NCI-H2107 treated with DMSO at 0.1 percent for 48 hours (cell line): Measurements from ENCODE around the gene UNC79.

ENCODE experiments used
- DNase-seq: peaks from one replicate; lab custom pipeline; 2025; ENCODE audit not compliant: unreplicated experiment; lab: John Stamatoyannopoulos, UW

Gene UNC79

DNA sequence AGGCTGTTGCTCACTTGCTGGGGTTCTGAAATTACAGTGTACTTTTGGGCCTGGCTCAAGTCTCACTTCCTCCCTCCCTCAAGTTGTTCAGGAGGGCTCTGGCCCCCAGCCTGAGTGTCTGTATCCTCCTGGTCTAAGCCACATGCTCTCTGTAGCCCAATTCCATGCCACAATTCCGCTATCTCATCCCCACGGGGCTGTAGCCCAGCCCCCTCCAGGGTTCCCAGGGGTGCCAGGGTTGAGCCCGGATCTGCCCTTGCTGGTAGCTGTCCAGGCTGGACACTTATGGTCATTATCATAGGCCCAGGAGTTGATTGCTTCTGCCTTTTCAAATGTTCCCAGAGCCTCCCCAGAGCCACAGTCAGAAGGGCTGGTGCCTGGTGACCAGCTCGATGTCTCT, 292.3 kb downstream of the UNC79 start:
- no peak for DNase-seq

DNA sequence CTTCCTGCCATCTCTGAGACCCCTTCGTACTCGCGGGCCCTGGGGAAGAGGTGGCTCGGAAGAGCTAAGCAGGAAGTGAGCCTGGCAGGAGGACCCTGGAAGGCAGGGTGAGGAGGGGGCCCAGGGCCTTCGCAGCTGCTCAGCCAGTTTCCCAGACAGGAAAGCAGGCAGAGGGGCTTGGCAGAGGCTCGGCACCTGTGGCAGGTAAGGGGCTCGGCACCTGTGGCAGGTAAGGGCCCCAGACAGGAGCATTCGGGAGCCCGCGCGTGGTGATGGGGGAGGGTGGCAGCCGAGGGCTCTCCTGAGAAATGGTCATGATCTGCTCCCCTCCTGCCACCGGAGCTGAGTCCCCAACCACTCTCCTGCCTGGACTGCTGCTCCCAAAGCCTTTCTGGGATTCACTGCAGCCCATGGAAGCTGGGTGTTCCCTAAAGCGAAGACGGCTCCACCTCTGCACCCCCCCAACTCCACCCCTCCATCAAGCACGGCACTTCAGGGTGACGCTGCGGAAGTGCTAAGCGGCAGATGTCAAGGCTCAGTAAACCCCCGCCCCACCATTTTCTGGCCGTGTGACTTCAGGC, 294.4 kb downstream of the UNC79 start:
- no peak for DNase-seq

DNA sequence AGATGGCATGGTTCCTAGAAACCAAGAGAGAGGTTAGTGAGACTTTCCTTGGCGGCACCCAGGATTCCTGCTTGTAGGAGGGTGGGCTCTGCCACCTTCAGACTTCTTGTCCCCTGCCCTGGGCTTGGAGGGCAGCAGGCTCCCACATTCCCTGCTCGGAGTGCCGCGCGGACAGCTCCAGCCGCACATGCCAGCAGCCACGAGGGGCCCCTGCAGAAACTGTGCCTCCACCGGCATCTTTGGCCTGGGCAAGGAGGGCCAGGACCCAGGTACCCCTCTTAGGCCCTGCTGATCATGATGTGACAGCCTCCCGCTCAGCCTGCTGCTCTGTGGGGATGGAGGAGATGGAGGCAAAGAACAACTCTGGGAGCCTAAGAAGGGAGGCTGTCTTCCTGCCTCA, 295.3 kb downstream of the UNC79 start:
- no peak for DNase-seq

DNA sequence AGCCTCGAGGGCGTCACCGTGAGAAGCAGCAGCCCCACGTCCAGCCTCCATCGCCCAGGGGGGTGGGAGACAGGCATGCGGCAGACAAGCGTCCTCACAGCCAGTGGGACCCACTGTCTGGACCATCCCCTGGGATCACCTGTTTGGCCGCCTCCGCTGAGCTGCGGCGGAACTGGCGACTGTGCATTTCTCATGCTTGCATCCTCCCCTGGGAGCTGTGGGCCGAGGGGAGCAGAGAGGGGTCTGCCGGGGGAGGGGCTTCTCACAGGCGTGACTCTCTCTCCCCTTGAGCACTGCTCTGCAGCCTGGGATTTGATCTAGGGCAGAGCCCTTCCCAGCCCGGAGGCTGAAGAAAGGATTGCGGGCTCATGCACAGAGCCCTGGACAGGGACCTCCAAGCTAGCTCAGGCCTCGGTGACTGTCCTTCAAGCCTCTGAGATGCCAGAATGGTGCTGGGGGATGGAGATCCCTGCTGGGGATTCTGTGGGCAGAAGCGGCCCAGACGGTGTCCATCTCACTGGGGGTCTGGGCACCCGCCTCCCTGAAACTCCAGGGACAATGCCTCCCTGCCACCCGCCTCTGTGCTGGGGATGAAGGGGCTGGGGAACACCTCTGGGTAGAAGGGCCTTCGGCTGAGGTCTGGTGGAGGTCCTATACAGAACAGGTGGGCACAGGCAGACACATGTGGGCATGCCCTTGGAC, 296.5 kb downstream of the UNC79 start:
- DNase-seq = no peak

DNA sequence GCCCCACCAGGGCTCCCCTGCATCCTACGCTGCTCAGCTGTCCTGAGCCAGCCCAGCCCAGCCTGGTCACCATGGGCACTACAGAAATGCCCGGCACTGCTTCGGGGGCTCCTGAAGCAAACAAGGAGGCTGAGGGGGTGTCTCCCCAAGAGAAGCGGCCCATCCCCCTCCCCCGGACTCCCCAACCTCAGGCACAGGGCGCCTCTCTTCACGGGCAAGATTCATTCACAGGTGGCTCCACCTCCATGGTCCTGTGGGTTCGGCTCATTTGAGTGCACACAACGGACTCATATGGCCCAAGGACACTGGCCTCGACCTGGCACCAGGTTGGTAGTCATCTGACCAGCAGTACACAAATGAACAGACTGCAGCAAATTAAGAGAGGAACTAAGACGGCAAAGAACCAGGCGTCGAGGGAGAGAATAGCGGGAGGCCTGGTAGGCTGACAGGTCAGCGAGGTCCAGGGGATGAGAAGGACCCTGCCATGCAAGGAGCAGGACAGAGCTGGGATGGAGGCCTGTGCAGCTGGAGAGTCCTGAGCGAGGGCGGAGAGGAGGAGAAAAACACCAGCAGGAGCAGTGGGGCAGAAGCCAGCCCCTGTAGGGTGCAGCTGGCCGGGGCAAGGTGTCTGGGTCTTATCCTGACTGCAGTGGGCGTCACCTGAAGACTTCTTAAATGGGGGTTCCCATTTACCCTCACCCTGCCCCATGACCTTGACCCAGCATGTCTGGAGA, 297.3 kb downstream of the UNC79 start:
- no peak for DNase-seq

DNA sequence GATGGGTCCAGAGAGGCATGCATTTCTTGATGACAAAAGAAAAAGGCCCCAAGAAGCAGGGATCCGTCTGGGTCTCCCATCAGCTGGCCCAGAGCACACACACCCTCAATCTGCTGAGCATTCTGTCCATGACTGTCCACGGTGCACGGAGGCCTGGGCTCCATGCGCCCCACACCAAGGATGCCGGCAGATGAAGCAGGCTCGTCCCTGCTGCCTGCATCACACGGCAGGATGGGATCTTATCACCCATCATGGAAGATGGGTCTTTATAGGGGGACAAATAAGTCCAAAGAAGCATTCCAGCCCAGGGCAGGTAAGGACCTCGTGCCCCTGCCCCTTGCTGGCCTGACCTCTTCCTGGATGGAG, 297.9 kb downstream of the UNC79 start:
- DNase-seq = no peak

DNA sequence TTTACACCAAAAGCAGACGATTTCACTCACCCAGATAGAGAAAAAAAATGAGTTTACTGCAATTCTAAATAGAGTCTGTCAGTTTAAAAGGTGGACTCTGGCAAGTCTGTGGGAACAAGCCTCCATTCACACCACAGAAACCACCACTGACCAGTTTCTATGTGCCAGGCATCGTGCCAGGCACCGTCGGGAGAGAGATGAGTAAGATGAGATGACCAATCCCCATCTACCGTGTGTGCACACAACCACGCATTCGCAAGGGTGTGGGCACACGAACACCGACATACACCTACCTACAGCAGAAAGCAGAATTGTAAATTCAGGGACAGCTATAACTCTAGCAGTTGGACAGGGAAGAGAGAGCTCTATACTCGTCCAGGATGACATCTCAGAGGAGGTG, 299.3 kb downstream of the UNC79 start:
- DNase-seq = no peak

DNA sequence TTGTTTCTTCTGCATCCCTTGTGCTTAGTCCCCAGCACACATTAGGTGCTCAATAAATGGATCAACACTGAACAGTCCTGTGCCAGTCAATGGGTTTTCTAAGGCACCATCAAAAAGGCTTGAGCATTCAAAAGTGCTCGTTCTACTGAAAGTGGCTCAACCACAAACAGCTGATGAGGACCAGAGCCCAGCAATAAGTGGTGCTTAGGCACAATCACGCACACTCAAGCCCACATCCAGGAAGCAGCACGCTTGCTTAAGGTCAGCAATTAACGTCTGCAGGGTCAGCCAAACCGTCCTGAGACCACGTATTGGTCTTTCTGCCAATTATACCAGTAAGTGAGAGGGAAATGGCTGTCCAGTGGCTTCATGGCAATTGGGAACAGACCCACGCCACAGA, 301.0 kb downstream of the UNC79 start:
- DNase-seq = no peak

DNA sequence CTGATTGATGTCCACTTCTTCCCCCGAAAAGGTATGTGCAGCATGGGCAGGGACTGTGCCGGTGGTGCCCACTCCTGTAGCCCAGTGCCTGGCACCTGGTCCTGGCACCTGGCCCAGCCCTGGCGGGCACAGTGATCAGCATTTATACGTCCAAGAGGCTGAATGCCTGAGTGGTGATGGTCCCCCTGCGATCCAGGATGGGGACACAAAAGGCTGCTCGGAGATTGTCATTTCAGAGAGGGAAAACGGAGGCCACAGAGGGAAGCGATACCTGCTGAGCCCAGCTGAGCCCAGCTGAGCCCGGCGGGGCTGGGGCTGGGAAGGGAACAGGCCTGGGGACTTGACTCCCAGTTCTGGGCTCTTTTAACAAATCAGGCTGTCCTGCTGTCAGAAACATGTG, 301.8 kb downstream of the UNC79 start:
- DNase-seq = no peak

DNA sequence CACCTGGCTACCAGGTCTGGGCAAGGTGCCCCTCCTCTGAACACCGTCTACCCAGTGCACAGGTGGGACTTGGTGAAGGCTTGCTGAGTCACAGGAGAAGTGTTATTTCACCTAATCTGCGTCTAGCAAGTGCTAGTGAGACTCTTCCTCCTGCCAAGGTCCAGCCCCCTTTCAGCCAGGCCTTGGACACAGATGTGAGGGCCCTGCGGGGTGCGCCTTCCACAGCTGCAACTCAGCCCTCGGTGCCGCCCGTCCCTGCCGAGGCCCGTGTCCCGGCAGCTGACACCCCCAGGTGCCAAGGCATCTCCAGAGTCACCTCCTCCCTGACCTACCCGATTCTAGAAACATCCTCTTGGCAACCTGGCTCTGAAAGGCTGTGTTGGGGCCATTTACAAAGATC, 302.5 kb downstream of the UNC79 start:
- no peak for DNase-seq

DNA sequence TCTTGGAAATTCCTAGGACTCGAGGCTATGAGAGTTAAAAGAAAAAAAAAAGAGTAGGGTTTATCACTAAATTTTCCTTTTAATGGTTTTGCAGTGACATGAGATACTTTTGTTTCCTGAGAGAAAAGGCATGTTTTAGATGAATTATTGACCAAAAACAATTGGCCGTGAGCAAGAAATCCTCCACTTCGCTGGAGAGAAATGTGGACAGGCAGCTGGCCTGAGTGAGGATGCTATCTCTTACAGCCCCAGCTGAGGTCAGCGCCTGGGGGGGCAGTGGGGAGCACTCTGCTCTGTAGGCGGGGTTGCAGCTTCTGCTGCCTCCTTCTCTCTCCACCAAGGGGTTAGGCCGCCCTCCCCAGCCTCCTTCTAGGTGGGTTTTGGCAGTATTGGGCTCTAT, 302.9 kb downstream of the UNC79 start:
- no peak for DNase-seq

DNA sequence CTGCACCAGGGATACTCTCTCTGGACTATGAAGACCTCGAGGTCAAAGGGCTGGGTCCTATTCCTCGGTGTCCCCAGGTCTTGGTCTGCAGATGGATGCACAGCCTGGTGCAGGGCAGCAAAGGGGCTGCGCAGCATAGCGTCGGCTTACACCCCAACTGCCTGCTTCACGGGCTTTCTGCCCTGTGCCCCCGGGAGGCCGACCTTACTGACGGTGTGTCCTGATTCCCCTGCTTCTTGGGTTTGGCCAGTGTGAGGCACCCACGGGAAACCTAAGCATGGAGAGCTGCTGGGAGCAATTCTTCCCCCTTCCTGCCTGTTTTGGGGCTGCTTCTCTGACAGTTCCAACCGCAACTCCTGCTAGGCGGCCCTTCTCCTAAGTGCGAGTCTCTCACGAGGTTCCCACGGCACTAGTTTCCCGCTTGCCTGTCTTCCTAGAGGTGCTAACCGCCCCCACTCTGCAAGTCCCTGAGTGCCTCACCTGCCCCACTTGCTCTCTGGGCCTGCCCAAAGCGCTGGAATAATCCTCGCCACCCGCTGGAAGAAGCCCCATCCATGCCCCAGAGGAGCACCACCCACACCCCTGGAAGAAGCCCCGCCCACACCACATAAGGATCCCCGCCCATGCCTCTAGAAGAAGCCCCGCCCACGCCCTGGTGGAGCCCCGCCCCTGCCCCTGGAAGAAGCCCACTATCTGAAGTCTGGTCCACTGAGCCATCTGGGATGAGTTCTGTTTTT, 303.5 kb downstream of the UNC79 start:
- no peak for DNase-seq

DNA sequence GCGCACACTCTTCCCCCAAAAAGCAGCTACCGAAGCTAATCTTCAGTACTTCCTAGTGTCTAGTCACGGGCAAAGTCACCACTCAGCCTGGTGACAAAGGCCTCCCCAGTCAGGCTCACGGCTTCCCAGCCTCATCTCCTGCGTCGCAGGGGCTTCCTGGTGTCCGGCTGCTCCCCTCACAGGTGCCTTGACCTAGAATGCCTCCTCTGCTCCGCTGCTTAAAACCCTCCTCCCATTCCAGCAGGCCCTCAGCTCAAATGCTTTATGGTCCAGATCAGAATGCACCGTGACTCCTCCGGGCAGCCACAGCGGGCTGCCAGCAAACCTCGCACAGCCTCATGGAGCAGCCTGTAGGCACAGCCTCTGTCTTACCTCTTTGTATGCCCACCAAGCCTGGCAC, 304.5 kb downstream of the UNC79 start:
- no peak for DNase-seq

DNA sequence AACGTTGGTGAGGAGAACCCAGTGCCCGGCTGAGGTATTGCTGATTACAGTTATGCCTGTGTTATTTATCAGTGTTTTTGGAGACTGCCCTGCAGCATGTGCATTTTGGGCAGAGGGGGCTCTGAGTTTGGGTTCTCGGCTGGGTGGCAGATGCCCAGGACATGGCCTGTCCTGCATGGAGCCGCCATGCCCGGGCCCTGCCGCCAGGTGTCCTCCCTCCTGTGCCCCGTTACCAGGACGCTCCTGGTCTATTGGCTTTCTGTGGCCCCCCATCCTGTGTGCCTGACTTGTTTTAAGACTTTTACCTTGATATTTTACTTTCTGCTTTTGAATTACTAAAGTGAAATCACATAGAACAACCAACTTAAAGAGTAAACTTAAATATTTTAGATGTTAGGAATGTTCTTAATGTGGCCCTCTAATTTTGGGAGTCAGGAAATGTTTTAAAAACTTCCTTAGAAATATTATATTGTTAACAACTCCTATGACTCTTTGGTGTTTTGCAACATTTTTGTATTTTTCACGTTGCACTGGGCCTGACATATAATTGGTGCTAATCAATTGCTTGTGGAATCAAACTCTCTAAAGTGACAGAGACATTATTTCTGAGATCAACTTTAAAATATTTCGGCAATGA, 305.8 kb downstream of the UNC79 start:
- DNase-seq = no peak

DNA sequence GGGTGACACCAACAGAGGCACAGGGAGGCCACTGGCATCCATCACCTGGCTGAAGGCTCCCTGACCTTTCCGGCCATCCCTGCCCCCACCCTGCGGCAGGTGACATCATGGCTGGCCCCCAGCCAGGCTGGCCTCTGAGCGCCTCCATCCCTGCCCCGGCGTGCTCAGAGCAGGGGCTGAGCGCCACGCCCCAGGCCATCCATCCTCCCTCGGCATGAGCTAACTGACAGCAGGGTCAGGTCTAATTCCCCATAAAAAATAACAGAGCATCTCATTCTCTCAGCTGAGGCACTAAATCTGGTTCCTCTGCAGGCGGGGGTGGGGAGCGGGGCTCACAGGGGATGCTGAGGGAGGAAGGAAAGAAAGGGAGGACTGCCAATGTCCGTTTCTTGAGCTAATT, 306.9 kb downstream of the UNC79 start:
- no peak for DNase-seq

DNA sequence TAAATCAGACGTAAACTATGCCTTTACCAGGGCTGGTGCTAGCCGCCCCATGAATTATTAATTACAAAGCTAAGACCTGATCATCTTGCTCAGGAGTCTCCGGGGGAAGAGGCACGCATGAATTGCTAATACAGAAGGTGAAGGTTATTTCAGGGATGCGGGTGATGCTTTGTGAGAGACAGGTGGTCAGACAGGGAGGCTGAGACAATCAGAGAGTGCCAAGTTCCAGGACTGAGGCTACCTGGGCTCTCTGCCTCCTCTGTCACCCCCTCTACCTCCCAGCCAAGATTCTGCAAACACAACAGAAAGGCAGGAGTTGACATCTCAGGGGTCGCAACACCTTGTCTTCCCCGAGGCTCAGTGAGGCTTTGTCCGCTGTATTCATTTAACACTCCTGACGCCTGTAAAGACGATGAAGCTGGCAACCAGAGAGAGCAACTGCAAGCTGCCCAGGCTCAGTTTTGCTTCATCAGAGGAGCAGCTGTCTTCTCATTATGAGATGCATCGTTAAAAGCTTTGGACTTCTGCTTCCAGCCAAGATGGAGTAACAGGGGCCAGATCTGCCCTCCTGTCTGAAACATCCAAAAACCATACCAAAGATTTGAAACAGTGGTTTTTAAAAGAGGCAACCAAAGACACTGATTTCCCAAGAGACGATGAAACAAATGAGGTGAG, 311.0 kb downstream of the UNC79 start:
- DNase-seq = no peak

DNA sequence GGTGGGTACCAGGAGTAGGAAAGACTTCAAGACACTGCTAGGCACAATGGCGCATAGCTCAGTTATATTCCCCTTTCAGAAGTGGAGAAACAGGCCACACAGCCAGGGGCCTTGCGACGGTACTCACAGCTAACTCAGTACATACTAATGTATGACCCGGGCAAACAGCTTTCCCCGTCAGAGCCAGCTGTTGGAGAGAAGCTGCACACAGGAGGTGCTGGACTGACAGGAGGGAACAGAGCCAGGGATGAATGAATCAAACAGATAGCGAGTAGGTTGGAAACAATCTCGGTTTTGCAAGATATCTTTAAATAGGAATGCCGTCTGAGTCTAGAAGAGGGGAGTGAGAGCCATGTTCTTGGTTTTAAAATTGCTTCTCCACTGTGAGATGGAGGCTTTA, 312.0 kb downstream of the UNC79 start:
- DNase-seq = no peak

DNA sequence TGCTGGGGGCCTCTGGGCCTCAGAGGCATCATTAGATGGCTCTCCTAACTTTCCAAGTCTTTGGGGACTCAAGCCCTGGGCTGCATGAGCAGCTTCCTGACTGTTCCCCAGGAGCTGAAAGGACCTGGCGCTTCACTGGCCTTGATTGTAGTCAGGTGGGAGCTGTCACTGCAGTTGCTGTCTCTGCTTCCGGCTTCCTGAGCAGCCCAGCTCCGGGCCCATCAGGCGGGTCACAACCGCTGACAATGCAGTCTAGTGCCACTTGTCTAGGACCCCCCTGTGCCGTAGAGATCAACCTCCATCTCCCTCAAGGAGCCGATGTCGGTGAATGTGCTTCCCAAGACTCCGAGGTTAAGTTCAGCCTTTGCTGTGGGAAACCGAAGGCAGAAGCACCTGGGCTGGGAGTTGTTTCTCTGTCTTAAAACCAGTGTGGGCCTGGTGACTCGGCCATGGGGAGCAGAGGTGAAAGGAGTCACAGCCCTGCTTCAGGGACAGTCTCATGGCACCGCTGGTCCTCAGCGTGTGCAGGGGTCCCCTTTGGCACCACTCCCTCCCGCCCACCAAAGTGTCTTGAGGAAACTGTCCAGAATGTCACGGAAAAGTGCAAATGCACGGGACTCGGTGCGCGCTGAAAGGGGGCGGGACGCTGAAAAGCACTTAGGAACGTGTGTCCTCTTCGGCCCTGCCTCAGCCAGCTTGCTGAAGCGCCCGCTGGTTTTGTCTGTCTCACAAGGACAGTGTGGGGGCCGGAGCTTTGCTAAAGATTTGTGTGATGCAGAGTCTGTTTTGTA, 312.7 kb downstream of the UNC79 start:
- no peak for DNase-seq

DNA sequence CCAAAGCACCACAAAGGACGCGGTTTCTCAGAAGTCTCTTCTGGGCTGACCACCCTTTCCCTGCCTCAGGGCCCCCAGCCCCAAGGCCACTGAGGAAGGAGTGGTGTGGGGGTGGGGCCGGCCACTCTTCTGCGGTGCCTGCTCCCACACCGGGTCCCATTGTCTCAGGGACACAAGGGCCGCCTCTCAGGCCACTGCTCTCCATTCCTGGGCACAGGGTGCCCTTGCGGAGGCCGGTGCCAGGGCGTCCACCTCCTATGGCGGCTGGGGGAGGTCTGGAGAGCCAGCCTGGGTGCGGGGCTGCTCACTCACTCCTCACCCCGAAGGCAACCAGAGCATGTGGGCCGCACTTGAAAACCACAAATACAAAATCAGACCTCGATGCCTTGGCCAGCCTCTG, 313.4 kb downstream of the UNC79 start:
- DNase-seq = no peak

DNA sequence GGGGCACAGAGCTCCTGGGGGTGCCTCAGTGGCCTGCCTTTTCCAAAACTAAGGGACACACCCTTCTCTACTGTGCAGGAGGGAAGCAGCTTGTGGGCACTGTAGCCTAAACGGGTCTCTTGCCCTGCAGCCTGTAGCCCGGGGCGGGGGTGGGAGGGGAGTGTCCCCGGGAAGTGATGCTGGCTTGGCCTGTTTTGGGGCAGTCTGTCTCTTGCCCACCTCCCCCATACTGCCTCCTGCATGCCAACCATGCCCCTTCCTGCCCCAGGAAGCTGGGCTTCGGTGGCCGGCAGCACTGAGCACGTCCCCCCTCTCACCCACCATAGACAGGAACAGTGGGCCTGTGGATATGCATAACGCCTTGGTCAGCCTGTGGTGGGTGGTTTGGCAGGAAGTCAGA, 314.1 kb downstream of the UNC79 start:
- no peak for DNase-seq
